Measurements from ENCODE around the gene RAB24. TPM values are rescaled to one million over a fixed set of nuclear protein-coding genes. Genes with fewer than 3 reads are reported as not detected.

RAB24 gene
- polyA plus RNA-seq, 4 donors, result 24.8 to 38.2 (median 27.3) TPM

Other genes starting within 250 kb of the RAB24 start
- 10 to 100 TPM; 61.5 to 93.3 (median 63.3) TPM for gene FGFR4, start 216.8 kb downstream of the RAB24 start, polyA plus RNA-seq (ENCODE audit: insufficient read length in 4 of 4)
- 10 to 100 TPM; 60.5 to 67.0 (median 64.6) TPM for gene NSD1, start 169.9 kb downstream of the RAB24 start, polyA plus RNA-seq (ENCODE audit: insufficient read length in 4 of 4)
- 100 to 1,000 TPM; 123 to 153 (median 136) TPM for gene PRELID1, start 80 bp upstream of the RAB24 start, polyA plus RNA-seq (ENCODE audit: insufficient read length in 4 of 4)
- 10 to 100 TPM; 13.7 to 23.2 (median 14.5) TPM for gene MXD3, start 8.2 kb upstream of the RAB24 start, polyA plus RNA-seq (ENCODE audit: insufficient read length in 4 of 4)
- gene LMAN2, start 47.9 kb upstream of the RAB24 start, polyA plus RNA-seq (ENCODE audit: insufficient read length in 4 of 4), result 100 to 1,000 TPM; 114 to 166 (median 126) TPM
- gene RGS14, start 54.2 kb upstream of the RAB24 start, polyA plus RNA-seq (ENCODE audit: insufficient read length in 4 of 4), result 10 to 100 TPM; 11.9 to 18.7 (median 15.3) TPM
- 100 to 1,000 TPM; 134 to 198 (median 174) TPM for gene SLC34A1, start 80.7 kb upstream of the RAB24 start, polyA plus RNA-seq (ENCODE audit: insufficient read length in 4 of 4)
- gene PFN3, start 96.9 kb upstream of the RAB24 start, polyA plus RNA-seq (ENCODE audit: insufficient read length in 4 of 4), result 1 to 10 TPM in 3 of 4 donors, under 1 TPM in 1; 0.50 to 2.2 (median 1.1) TPM
- 10 to 100 TPM in 1 of 4 donors, 1 to 10 TPM in 3; 4.6 to 11.3 (median 5.8) TPM for gene F12, start 105.8 kb upstream of the RAB24 start, polyA plus RNA-seq (ENCODE audit: insufficient read length in 4 of 4)
- 10 to 100 TPM; 20.4 to 29.2 (median 23.0) TPM for gene GRK6, start 123.0 kb upstream of the RAB24 start, polyA plus RNA-seq (ENCODE audit: insufficient read length in 4 of 4)
- gene PRR7, start 143.1 kb upstream of the RAB24 start, polyA plus RNA-seq (ENCODE audit: insufficient read length in 4 of 4), result 1 to 10 TPM in 3 of 4 donors, under 1 TPM in 1; 0.83 to 3.8 (median 1.2) TPM
- 100 to 1,000 TPM; 169 to 203 (median 179) TPM for gene DBN1, start 169.9 kb upstream of the RAB24 start, polyA plus RNA-seq (ENCODE audit: insufficient read length in 4 of 4)
- gene PDLIM7, start 193.9 kb upstream of the RAB24 start, polyA plus RNA-seq (ENCODE audit: insufficient read length in 4 of 4), result 100 to 1,000 TPM in 2 of 4 donors, 10 to 100 TPM in 2; 82.9 to 129 (median 96.9) TPM
- gene DOK3, start 206.1 kb upstream of the RAB24 start, polyA plus RNA-seq (ENCODE audit: insufficient read length in 4 of 4), result 1 to 10 TPM; 3.6 to 6.3 (median 4.8) TPM
- gene DDX41, start 213.2 kb upstream of the RAB24 start, polyA plus RNA-seq (ENCODE audit: insufficient read length in 4 of 4), result 10 to 100 TPM; 85.1 to 97.1 (median 91.8) TPM

All from right renal pelvis (tissue), 4 donors.